Fibroblast of lung (primary cell): ENCODE measurements around the gene NPPC. TPM values are rescaled to one million over a fixed set of nuclear protein-coding genes. Genes with fewer than 3 reads are reported as not detected.

Source experiments
- DNase-seq, 2 donors: peaks; one replicate each; pipeline versions ENCODE4 v3.0.0 to v3.0.0-alpha.2; 2010; ENCODE audit warnings: low read depth in 2 of 2
- H2AFZ ChIP-seq: 2 replicates; pipeline ENCODE4 v1.5.1; 2012; ENCODE audit warnings: low read length, control low read depth, inconsistent platforms
- H3K27ac ChIP-seq: 2 replicates; pipeline ENCODE4 v1.5.1; 2011; ENCODE audit warnings: low read length, control low read depth; ENCODE audit not compliant: insufficient read depth
- H3K27me3 ChIP-seq: 2 replicates; pipeline ENCODE4 v1.5.1; 2011; ENCODE audit warnings: mild to moderate bottlenecking, low read length; ENCODE audit not compliant: control insufficient read depth, insufficient read depth
- H3K36me3 ChIP-seq: 2 replicates; pipeline ENCODE4 v1.5.1; 2011; ENCODE audit warnings: low read length; ENCODE audit not compliant: control insufficient read depth, insufficient read depth
- H3K4me1 ChIP-seq: 2 replicates; pipeline ENCODE4 v1.5.1; 2011; ENCODE audit warnings: low read length; ENCODE audit not compliant: control insufficient read depth, insufficient read depth; ENCODE audit errors: extremely low read depth
- H3K4me2 ChIP-seq: 2 replicates; pipeline ENCODE4 v1.5.1; 2011; ENCODE audit warnings: low read length, control low read depth; ENCODE audit not compliant: insufficient read depth; ENCODE audit errors: extremely low read depth
- H3K4me3 ChIP-seq, 4 experiments: fragments of 200-600 bp in 1 of 4; sonication (generic) in 1 of 4; replicated peaks in 1 of 4; 2 replicates each; pipeline ENCODE4 v1.5.1; 2011 to 2016; ENCODE audit warnings: low read length in 4 of 4, low read depth in 3 of 4, mild to moderate bottlenecking in 3 of 4, control low read depth in 2 of 4, inconsistent platforms in 1 of 4, mixed read lengths in 1 of 4; ENCODE audit not compliant: insufficient read depth in 1 of 4; ENCODE audit errors: control extremely low read depth in 1 of 4
- H3K79me2 ChIP-seq: 2 replicates; pipeline ENCODE4 v1.5.1; 2012; ENCODE audit warnings: mild to moderate bottlenecking, low read length, inconsistent platforms; ENCODE audit not compliant: control insufficient read depth, insufficient read depth
- H3K9ac ChIP-seq: 2 replicates; pipeline ENCODE4 v1.5.1; 2011; ENCODE audit warnings: mild to moderate bottlenecking, low read length, control low read depth; ENCODE audit not compliant: insufficient read depth
- H3K9me3 ChIP-seq: 2 replicates; pipeline ENCODE4 v1.5.1; 2012; ENCODE audit warnings: low read depth, low read length; ENCODE audit not compliant: control insufficient read depth, insufficient read depth
- H4K20me1 ChIP-seq: 2 replicates; pipeline ENCODE4 v1.5.1; 2011; ENCODE audit warnings: low read length; ENCODE audit not compliant: control insufficient read depth, insufficient read depth; ENCODE audit errors: extremely low read depth
- EZH2 ChIP-seq: IDR thresholded peaks from 2 replicates; pipeline ENCODE4 v1.5.1; 2012; ENCODE audit warnings: low read length, control low read depth, mild to moderate bottlenecking; ENCODE audit errors: missing control alignments
- polyA plus RNA-seq, 2 donors: library from polyadenylated mRNA; depleted of rRNA in 1 of 2; stranded (reverse) in 1 of 2; unstranded in 1 of 2; fragments of >200 nt; gene quantifications; 2 replicates each; pipeline ENCODE4 v1.2.1, GENCODE V29; 2011 to 2012; ENCODE audit warnings: missing spikeins in 1 of 2
- total RNA-seq: library from RNA; depleted of rRNA; stranded (reverse); fragments of >200 nt; gene quantifications from 2 replicates; pipeline ENCODE4 v1.2.1, GENCODE V29; 2014
- TF ChIP-seq, protein P1 (sequence below), 2 donors: IDR thresholded peaks in 1 of 2; conservative IDR thresholded peaks in 1 of 2; 1 replicate in 1 of 2; 2 replicates in 1 of 2; pipeline ENCODE4 v1.5.1; 2011 to 2012; ENCODE audit warnings: low read length in 2 of 2, control low read depth in 1 of 2, inconsistent platforms in 1 of 2, low read depth in 1 of 2, mild to moderate bottlenecking in 1 of 2

NPPC gene
- total and polyA plus RNA-seq, 2 donors (not counting 1 experiment from before 2014, with no cell fraction given): not detected

DNA sequence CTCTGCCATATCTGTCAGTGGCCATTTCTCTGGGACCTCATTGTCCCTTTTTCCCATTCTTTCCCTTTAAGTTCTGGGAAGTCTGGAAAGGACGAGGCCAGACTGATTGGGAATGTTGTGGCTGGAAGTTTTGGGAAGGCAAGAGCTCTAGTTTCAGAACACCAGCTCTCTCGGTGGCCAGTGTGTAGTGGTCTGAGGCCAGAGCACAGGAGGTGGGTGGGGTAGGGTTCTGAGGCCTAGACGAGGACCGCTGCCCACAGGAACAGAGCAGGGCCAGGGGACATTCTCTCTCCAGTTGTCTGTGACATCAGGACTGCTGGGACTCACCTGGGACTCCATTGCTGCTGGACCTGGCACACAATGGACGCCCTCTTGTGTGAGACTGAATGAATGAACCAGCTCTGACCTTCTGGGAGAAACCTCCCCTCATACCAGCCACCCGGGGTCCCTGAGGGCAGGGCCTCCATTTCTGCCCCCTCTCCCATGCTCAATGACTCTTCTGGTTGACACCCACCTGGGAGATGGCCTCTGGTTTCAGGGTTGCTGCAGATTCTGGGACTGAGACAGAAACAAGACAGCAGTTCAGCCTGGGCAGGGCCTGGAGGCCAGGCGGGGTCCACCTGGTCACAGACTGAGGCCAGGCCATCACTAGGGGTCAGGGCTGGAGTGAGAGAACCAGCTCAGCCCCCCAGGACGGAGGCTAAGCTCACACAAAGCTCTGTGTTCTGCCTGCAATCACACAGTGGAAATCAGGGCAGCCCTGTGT lies 8.4 kb upstream of the NPPC start:
- Histone ChIP-seq H3K27ac (no peak overlapping the region), H3K9ac (no peak overlapping the region), H3K4me2 (no peak overlapping the region), H3K9me3 (no peaks in the 10 kb centered on the region), H4K20me1 (no peaks in the 10 kb centered on the region), H3K79me2 (no peaks in the 10 kb centered on the region), H3K27me3 (peaks cover 16% of the 10 kb centered on the region), H3K4me1 (no peaks in the 10 kb centered on the region), H3K4me3 (no peak overlapping the region), H3K36me3 (no peaks in the 10 kb centered on the region), H2AFZ (no peak overlapping the region)
- DNase-seq: no peak
- TF ChIP-seq EZH2: no peak
- TF ChIP-seq, protein P1, sequence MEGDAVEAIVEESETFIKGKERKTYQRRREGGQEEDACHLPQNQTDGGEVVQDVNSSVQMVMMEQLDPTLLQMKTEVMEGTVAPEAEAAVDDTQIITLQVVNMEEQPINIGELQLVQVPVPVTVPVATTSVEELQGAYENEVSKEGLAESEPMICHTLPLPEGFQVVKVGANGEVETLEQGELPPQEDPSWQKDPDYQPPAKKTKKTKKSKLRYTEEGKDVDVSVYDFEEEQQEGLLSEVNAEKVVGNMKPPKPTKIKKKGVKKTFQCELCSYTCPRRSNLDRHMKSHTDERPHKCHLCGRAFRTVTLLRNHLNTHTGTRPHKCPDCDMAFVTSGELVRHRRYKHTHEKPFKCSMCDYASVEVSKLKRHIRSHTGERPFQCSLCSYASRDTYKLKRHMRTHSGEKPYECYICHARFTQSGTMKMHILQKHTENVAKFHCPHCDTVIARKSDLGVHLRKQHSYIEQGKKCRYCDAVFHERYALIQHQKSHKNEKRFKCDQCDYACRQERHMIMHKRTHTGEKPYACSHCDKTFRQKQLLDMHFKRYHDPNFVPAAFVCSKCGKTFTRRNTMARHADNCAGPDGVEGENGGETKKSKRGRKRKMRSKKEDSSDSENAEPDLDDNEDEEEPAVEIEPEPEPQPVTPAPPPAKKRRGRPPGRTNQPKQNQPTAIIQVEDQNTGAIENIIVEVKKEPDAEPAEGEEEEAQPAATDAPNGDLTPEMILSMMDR (conservative IDR thresholded peaks at IDR 0.05 in 1 of 2, IDR thresholded peaks at IDR 0.05 in 1 of 2; ENCODE audit: low read depth in 1 of 2, low read length in 2 of 2): no peak

DNA sequence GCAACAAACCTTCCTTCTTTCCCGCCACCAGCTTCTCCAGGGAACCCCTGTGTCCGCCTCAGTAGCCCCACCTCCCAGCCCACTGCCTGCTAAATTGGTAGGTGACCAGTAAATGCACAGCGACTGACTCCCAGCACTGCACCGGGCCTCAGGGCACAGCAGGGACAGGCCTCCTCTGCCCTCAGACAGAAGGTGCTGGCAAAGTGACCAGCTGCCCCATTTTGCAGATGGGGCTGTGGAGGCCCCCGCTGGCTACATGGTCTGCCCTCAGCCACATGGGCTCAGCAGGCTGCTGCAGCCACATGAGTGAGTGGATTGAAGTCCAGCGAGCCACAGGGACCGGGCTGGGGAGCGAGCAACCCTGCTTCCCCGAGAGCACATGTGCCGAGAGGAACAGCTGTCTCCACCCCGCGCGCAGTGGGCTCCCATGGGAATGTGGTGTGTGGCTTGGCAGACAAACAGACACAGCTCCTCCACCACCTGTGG lies 7.8 kb upstream of the NPPC start:
- H3K79me2 ChIP-seq: no peaks in the 10 kb centered on the region
- no peak overlapping the region for H3K9ac ChIP-seq
- H2AFZ ChIP-seq: no peak overlapping the region
- peaks cover 16% of the 10 kb centered on the region for H3K27me3 ChIP-seq
- no peak overlapping the region for H3K4me2 ChIP-seq
- DNase-seq: no peak
- H3K27ac ChIP-seq: no peak overlapping the region
- H3K4me3 ChIP-seq: no peak overlapping the region
- H3K4me1 ChIP-seq: no peaks in the 10 kb centered on the region
- H3K36me3 ChIP-seq: no peaks in the 10 kb centered on the region
- no peaks in the 10 kb centered on the region for H4K20me1 ChIP-seq
- no peaks in the 10 kb centered on the region for H3K9me3 ChIP-seq
- no peak for TF ChIP-seq EZH2
- TF ChIP-seq, protein P1 (conservative IDR thresholded peaks at IDR 0.05 in 1 of 2, IDR thresholded peaks at IDR 0.05 in 1 of 2; ENCODE audit: low read depth in 1 of 2, low read length in 2 of 2): no peak

- Histone ChIP-seq H3K79me2 (no peaks in the 10 kb centered on the region), H2AFZ (no peak overlapping the region), H3K27ac (no peak overlapping the region), H3K4me3 (no peak overlapping the region), H3K9ac (no peak overlapping the region), H3K9me3 (no peaks in the 10 kb centered on the region), H3K27me3 (peaks cover 22% of the 10 kb centered on the region), H3K36me3 (no peaks in the 10 kb centered on the region), H3K4me1 (no peaks in the 10 kb centered on the region), H4K20me1 (no peaks in the 10 kb centered on the region), H3K4me2 (no peak overlapping the region)
- no peak for DNase-seq
- no peak for TF ChIP-seq EZH2
- TF ChIP-seq, protein P1 (conservative IDR thresholded peaks at IDR 0.05 in 1 of 2, IDR thresholded peaks at IDR 0.05 in 1 of 2; ENCODE audit: low read depth in 1 of 2, low read length in 2 of 2): peak in 1 of 2 donors; percentile 6
Measured at GRCh38 chr2:231932985-231933915, 7.1 kb upstream of the NPPC start.
